GM19452 (cell line): ENCODE measurements around the gene SPRYD7.
"Not testable (repeated sequence)": the region's sequence is repeated elsewhere in the genome, so short reads cannot be mapped to it uniquely, and the experiment has no call there.

Experiments used
- ATAC-seq: cut with Tn5 transposase; IDR thresholded peaks from one replicate; pipeline ENCODE4 v1.9.1; 2021; ENCODE audit not compliant: unreplicated experiment

Gene SPRYD7

GRCh38 chr13:49936075-49936967, at the start of gene SPRYD7:
Gene SPRYD7 (minus strand): TSS chr13:49936340. CDS start chr13:49936235, 105 bp downstream.
- peak; percentile 99 for ATAC-seq

- ATAC-seq, result no peak
Observed at GRCh38 chr13:49985129-49985528, 49.0 kb upstream of the SPRYD7 start.

- no peak for ATAC-seq
Observed at GRCh38 chr13:49980266-49980665, 44.1 kb upstream of the SPRYD7 start.

- ATAC-seq, result no peak
Observed at GRCh38 chr13:49977992-49978391, 41.9 kb upstream of the SPRYD7 start.

GRCh38 chr13:49976314-49977258, 40.4 kb upstream of the SPRYD7 start:
- ATAC-seq, result peak; percentile 64

GRCh38 chr13:49975826-49976225, 39.7 kb upstream of the SPRYD7 start:
- ATAC-seq, result no peak

- ATAC-seq, result no peak
Observed at GRCh38 chr13:49972709-49973108, 36.6 kb upstream of the SPRYD7 start.

GRCh38 chr13:49967456-49967855, 31.3 kb upstream of the SPRYD7 start:
- no peak for ATAC-seq

- no peak for ATAC-seq
Observed at GRCh38 chr13:49958321-49958720, 22.2 kb upstream of the SPRYD7 start.

- ATAC-seq, result no peak
Observed at GRCh38 chr13:49956131-49956530, 20.0 kb upstream of the SPRYD7 start.

GRCh38 chr13:49954674-49955455, 18.7 kb upstream of the SPRYD7 start:
- no peak for ATAC-seq

- no peak for ATAC-seq
Observed at GRCh38 chr13:49953560-49953959, 17.4 kb upstream of the SPRYD7 start.

- ATAC-seq, result no peak
Observed at GRCh38 chr13:49951754-49952535, 15.8 kb upstream of the SPRYD7 start.

- not testable (repeated sequence) for ATAC-seq
Observed at GRCh38 chr13:49948777-49949270, 12.7 kb upstream of the SPRYD7 start.

- ATAC-seq, result no peak
Observed at GRCh38 chr13:49939321-49939720, 3.2 kb upstream of the SPRYD7 start.

GRCh38 chr13:49938921-49939320, 2.8 kb upstream of the SPRYD7 start:
- no peak for ATAC-seq

- no peak for ATAC-seq
Observed at GRCh38 chr13:49938314-49938713, 2.2 kb upstream of the SPRYD7 start.

GRCh38 chr13:49936968-49937273, 781 bp upstream of the SPRYD7 start:
- ATAC-seq, result no peak

GRCh38 chr13:49935171-49936074, 717 bp downstream of the SPRYD7 start:
- peak; percentile 27 for ATAC-seq
